Endothelial cell of umbilical vein (primary cell): ENCODE data around the gene ZDHHC13.

Experiments used
- EZH2 ChIP-seq: IDR thresholded peaks from 2 replicates; pipeline ENCODE4 v1.6.1; 2012; ENCODE audit warnings: borderline replicate concordance, low read depth, mild to moderate bottlenecking, moderate library complexity, low read length, inconsistent platforms; ENCODE audit not compliant: severe bottlenecking
- FOS ChIP-seq: IDR thresholded peaks from 2 replicates; pipeline ENCODE4 v1.6.1; 2011; ENCODE audit warnings: mild to moderate bottlenecking, low read length, moderate library complexity, borderline replicate concordance; ENCODE audit not compliant: insufficient read depth
- GATA2 ChIP-seq: IDR thresholded peaks from 2 replicates; pipeline ENCODE4 v1.7.0; 2011; ENCODE audit warnings: low read depth, mild to moderate bottlenecking, moderate library complexity, mixed read lengths, low read length; ENCODE audit not compliant: insufficient read length, insufficient read depth
- JUN ChIP-seq: IDR thresholded peaks from 2 replicates; pipeline ENCODE4 v1.6.1; 2011; ENCODE audit warnings: borderline replicate concordance, low read depth; ENCODE audit not compliant: insufficient read length, insufficient read depth
- MYC ChIP-seq: IDR thresholded peaks from one replicate; pipeline ENCODE4 v1.6.1; 2011; ENCODE audit warnings: mild to moderate bottlenecking, low read depth, low read length
- POLR2A ChIP-seq: IDR thresholded peaks from 2 replicates; pipeline ENCODE4 v1.6.1; 2012; ENCODE audit warnings: low read depth, mild to moderate bottlenecking, control low read depth, low read length
- POLR2AphosphoS5 ChIP-seq: IDR thresholded peaks from 2 replicates; pipeline ENCODE4 v1.6.1; 2012; ENCODE audit warnings: low read depth, mild to moderate bottlenecking, control low read depth, low read length, moderate library complexity; ENCODE audit not compliant: insufficient read depth
- TF ChIP-seq, protein P1 (sequence below), 2 donors: IDR thresholded peaks; 1 replicate in 1 of 2; 2 replicates in 1 of 2; pipeline ENCODE4 v1.5.1; 2011; ENCODE audit warnings: low read length in 2 of 2, mild to moderate bottlenecking in 2 of 2, moderate library complexity in 2 of 2, control low read depth in 1 of 2, inconsistent platforms in 1 of 2, low read depth in 1 of 2; ENCODE audit not compliant: insufficient read depth in 1 of 2; ENCODE audit errors: extremely low read depth in 1 of 2
- TF ChIP-seq, protein P2 (sequence below): IDR thresholded peaks from 2 replicates; pipeline ENCODE4 v1.6.1; 2011; ENCODE audit not compliant: insufficient read depth, insufficient read length

DNA sequence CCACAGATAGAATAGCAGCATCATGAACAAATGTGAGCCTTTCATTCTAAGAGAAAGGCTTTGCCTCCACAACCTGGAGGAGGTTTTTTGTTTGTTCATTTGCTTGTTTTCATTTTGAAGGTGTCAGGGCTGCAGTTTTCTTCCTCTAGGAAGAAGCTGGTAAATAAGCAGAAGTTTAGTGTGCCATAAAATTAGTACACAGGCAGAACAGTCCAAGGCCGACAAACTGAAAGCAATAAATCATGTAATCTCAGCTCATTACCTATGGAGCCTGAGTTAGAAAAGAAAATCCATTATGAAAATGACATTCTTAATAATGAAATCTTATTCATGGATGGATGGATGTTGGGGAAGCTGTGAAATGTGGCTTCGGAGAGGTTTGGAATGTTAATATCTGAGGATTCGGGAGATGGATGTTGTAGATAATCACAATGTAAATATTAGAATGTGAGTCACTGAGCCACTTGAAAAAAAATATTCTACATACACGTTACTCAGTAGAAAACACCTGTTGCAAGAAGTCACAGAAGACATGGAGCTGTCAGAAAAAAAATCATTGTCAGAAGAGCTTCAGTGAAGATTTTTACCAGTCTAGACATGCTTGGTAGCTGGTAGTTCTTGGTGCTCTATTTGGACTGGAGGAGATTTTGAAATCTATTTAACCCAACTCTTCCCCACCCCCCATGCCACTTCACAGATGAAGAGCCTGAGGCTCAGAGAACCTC, 15.0 kb upstream of the ZDHHC13 start:
- TF ChIP-seq GATA2 (no peak), POLR2AphosphoS5 (no peak), EZH2 (no peak), POLR2A (no peak), JUN (no peak), MYC (no peak), FOS (no peak)
- TF ChIP-seq, protein P1, sequence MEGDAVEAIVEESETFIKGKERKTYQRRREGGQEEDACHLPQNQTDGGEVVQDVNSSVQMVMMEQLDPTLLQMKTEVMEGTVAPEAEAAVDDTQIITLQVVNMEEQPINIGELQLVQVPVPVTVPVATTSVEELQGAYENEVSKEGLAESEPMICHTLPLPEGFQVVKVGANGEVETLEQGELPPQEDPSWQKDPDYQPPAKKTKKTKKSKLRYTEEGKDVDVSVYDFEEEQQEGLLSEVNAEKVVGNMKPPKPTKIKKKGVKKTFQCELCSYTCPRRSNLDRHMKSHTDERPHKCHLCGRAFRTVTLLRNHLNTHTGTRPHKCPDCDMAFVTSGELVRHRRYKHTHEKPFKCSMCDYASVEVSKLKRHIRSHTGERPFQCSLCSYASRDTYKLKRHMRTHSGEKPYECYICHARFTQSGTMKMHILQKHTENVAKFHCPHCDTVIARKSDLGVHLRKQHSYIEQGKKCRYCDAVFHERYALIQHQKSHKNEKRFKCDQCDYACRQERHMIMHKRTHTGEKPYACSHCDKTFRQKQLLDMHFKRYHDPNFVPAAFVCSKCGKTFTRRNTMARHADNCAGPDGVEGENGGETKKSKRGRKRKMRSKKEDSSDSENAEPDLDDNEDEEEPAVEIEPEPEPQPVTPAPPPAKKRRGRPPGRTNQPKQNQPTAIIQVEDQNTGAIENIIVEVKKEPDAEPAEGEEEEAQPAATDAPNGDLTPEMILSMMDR (IDR thresholded peaks at IDR 0.05; ENCODE audit: extremely low read depth in 1 of 2, insufficient read depth in 1 of 2, low read depth in 1 of 2, low read length in 2 of 2), result no peak
- TF ChIP-seq, protein P2, sequence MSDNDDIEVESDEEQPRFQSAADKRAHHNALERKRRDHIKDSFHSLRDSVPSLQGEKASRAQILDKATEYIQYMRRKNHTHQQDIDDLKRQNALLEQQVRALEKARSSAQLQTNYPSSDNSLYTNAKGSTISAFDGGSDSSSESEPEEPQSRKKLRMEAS, result no peak
